Esophagus squamous epithelium (tissue), 4 donors: Measurements from ENCODE around the gene CDC16.

ENCODE experiments used
- POLR2A ChIP-seq, 4 donors: fragments of 450-650 bp; IDR thresholded peaks; one replicate each; pipeline ENCODE4 v1.6.1; 2017; ENCODE audit warnings: antibody characterized with exemption in 4 of 4, mild to moderate bottlenecking in 4 of 4, moderate library complexity in 3 of 4
- TF ChIP-seq, protein P1 (sequence below), 6 experiments: fragments of 450-650 bp in 4 of 6; fragments of 200-600 bp in 2 of 6; sonication (generic) in 2 of 6; IDR thresholded peaks; one replicate each; pipeline ENCODE4 v1.5.1; 2016 to 2019; ENCODE audit warnings: antibody characterized with exemption in 6 of 6, mild to moderate bottlenecking in 4 of 6, moderate library complexity in 4 of 6

DNA sequence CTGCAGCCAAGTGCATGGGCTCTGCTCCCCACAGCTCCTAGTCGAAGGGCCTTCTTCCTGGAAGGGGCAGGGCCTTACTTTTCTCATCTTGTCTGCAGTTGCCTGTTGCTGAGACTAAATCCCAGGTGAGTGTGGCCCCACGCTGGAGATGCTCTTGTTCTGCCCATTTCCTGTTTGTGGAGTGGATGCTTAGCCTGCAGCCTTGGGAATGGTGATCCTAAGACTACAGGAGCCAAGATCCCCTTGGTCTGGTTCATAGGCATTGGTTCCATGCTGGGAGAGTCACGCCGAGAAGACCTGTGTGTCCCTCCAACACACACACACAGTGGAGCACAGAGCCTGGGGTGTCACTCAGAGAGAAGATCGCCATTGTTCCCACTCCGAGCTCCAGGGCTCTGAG lies 32.1 kb upstream of the CDC16 start:
- TF ChIP-seq, protein P1, sequence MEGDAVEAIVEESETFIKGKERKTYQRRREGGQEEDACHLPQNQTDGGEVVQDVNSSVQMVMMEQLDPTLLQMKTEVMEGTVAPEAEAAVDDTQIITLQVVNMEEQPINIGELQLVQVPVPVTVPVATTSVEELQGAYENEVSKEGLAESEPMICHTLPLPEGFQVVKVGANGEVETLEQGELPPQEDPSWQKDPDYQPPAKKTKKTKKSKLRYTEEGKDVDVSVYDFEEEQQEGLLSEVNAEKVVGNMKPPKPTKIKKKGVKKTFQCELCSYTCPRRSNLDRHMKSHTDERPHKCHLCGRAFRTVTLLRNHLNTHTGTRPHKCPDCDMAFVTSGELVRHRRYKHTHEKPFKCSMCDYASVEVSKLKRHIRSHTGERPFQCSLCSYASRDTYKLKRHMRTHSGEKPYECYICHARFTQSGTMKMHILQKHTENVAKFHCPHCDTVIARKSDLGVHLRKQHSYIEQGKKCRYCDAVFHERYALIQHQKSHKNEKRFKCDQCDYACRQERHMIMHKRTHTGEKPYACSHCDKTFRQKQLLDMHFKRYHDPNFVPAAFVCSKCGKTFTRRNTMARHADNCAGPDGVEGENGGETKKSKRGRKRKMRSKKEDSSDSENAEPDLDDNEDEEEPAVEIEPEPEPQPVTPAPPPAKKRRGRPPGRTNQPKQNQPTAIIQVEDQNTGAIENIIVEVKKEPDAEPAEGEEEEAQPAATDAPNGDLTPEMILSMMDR (IDR thresholded peaks at IDR 0.05): no peak
- no peak for TF ChIP-seq POLR2A (IDR thresholded peaks at IDR 0.05)
